Endodermal cell (in vitro differentiated cells): Measurements from ENCODE around the gene CALML6. TPM values are rescaled to one million over a fixed set of nuclear protein-coding genes. Genes with fewer than 3 reads are reported as not detected.

Experiments used
- DNase-seq: peaks from one replicate; pipeline ENCODE4 v3.0.0-alpha.2; 2017
- H3K27ac ChIP-seq: 2 replicates; pipeline ENCODE4 v1.5.1; 2013; ENCODE audit warnings: mild to moderate bottlenecking, low read depth, low read length, moderate library complexity
- H3K27me3 ChIP-seq: 2 replicates; pipeline ENCODE4 v1.6.1; 2013; ENCODE audit warnings: mild to moderate bottlenecking, low read length, moderate library complexity; ENCODE audit not compliant: insufficient read depth, control insufficient read depth, poor library complexity, severe bottlenecking
- H3K36me3 ChIP-seq: 2 replicates; pipeline ENCODE4 v1.7.0; 2013; ENCODE audit warnings: mild to moderate bottlenecking, low read length, moderate library complexity; ENCODE audit not compliant: control insufficient read depth, insufficient read depth
- H3K4me1 ChIP-seq: one replicate; pipeline ENCODE4 v1.7.0; 2013; ENCODE audit warnings: low read length; ENCODE audit not compliant: control insufficient read depth, insufficient read depth
- H3K4me3 ChIP-seq: 2 replicates; pipeline ENCODE4 v1.5.1; 2013; ENCODE audit warnings: mild to moderate bottlenecking, low read length, moderate library complexity
- H3K9ac ChIP-seq: 2 replicates; pipeline ENCODE4 v1.6.1; 2013; ENCODE audit warnings: mild to moderate bottlenecking, low read length, moderate library complexity; ENCODE audit not compliant: poor library complexity, severe bottlenecking; ENCODE audit errors: extremely low read depth
- H3K9me3 ChIP-seq: 2 replicates; pipeline ENCODE4 v1.6.1; 2013; ENCODE audit warnings: mild to moderate bottlenecking, low read length, moderate library complexity; ENCODE audit not compliant: control insufficient read depth
- H3K27ac Mint-ChIP-seq: 2 replicates; pipeline ENCODE4 v1.8.0; 2020; ENCODE audit warnings: mixed read lengths
- H3K27me3 Mint-ChIP-seq: 2 replicates; pipeline ENCODE4 v1.8.0; 2021; ENCODE audit warnings: mild to moderate bottlenecking, mixed read lengths; ENCODE audit not compliant: insufficient read depth
- H3K36me3 Mint-ChIP-seq: 2 replicates; pipeline ENCODE4 v1.8.0; 2020; ENCODE audit warnings: low read depth, mixed read lengths
- H3K4me1 Mint-ChIP-seq: 2 replicates; pipeline ENCODE4 v1.8.0; 2020; ENCODE audit warnings: mixed read lengths
- H3K4me3 Mint-ChIP-seq: 2 replicates; pipeline ENCODE4 v1.8.0; 2020; ENCODE audit warnings: mild to moderate bottlenecking, moderate library complexity, mixed read lengths
- H3K9me3 Mint-ChIP-seq: 2 replicates; pipeline ENCODE4 v1.8.0; 2020; ENCODE audit warnings: mild to moderate bottlenecking, mixed read lengths
- CTCF ChIP-seq: fragments of 200-600 bp; sonication (generic); conservative IDR thresholded peaks from 2 replicates; pipeline ENCODE4 v1.5.0; 2021; ENCODE audit warnings: antibody characterized with exemption, mild to moderate bottlenecking
- whole genome bisulfite sequencing, 2 experiments: methylation state at CpG; one replicate each; pipeline versions ENCODE4 v1.1.5 to v1.1.7; 2013; ENCODE audit warnings: missing lambda C conversion rate in 2 of 2, mixed read lengths in 1 of 2; ENCODE audit not compliant: insufficient coverage in 1 of 2, insufficient read length in 1 of 2; 5-methylcytosine and 5-hydroxymethylcytosine counted together
- total RNA-seq, 2 donors: library from RNA; stranded (reverse); fragmentation: NEBNext Ultra II Directional in 1 of 2; extraction: Animal tissue kit (Norgen Biotek cat#: 25700) in 1 of 2; gene quantifications; 2 replicates in 1 of 2; 3 replicates in 1 of 2; pipeline ENCODE4 v1.2.1, GENCODE V29; 2021

The CALML6 gene
- total RNA-seq, 2 donors from 2014 or later: 0.89 to 1.4 TPM

GRCh38 chr1:1872329-1872994, 42.6 kb upstream of the CALML6 start:
- Histone ChIP-seq H3K9ac (no peak overlapping the region), H3K27ac (no peak overlapping the region), H3K27me3 (no peaks in the 10 kb centered on the region), H3K4me3 (no peak overlapping the region), H3K4me1 (no peaks in the 10 kb centered on the region), H3K9me3 (peaks cover 17% of the 10 kb centered on the region), H3K36me3 (peaks cover 76% of the 10 kb centered on the region)
- TF ChIP-seq CTCF: no peak
- H3K4me1 Mint-ChIP-seq: peaks cover 7% of the 10 kb centered on the region
- WGBS, 2 experiments: 94 to 95% methylated on average over 8 to 10 of the region's 11 CpGs
- H3K36me3 Mint-ChIP-seq: peaks cover 66% of the 10 kb centered on the region
- H3K4me3 Mint-ChIP-seq: no peak overlapping the region
- no peaks in the 10 kb centered on the region for H3K27me3 Mint-ChIP-seq
- H3K9me3 Mint-ChIP-seq: peaks cover 21% of the 10 kb centered on the region
- DNase-seq: no peak
- peak overlapping the region; percentile 36 for H3K27ac Mint-ChIP-seq

- Mint-ChIP-seq H3K27ac (no peak overlapping the region), H3K9me3 (peaks cover 21% of the 10 kb centered on the region)
These were observed 41.9 kb upstream of the CALML6 start for GRCh38 chr1:1873186-1873585.

GRCh38 chr1:1874901-1875300, 40.2 kb upstream of the CALML6 start:
- Histone ChIP-seq H3K27me3 (no peaks in the 10 kb centered on the region), H3K9me3 (peaks cover 17% of the 10 kb centered on the region), H3K4me1 (no peaks in the 10 kb centered on the region), H3K4me3 (no peak overlapping the region), H3K9ac (no peak overlapping the region), H3K36me3 (peaks cover 91% of the 10 kb centered on the region), H3K27ac (no peak overlapping the region)
- DNase-seq: no peak
- Mint-ChIP-seq H3K27ac (no peak overlapping the region), H3K9me3 (peaks cover 18% of the 10 kb centered on the region), H3K27me3 (no peaks in the 10 kb centered on the region), H3K36me3 (peaks cover 75% of the 10 kb centered on the region), H3K4me1 (peaks cover 14% of the 10 kb centered on the region), H3K4me3 (no peak overlapping the region)
- no peak for TF ChIP-seq CTCF
- WGBS, 2 experiments: 95 to 98% methylated on average over 6 to 7 of the region's 7 CpGs

More at GRCh38 chr1:1873186-1873585, 41.9 kb upstream of the CALML6 start:
- Mint-ChIP-seq H3K4me3 (no peak overlapping the region), H3K4me1 (peaks cover 7% of the 10 kb centered on the region), H3K36me3 (peaks cover 72% of the 10 kb centered on the region), H3K27me3 (no peaks in the 10 kb centered on the region)
- Histone ChIP-seq H3K36me3 (peaks cover 82% of the 10 kb centered on the region), H3K27me3 (no peaks in the 10 kb centered on the region), H3K4me1 (no peaks in the 10 kb centered on the region), H3K27ac (no peak overlapping the region), H3K9me3 (peaks cover 17% of the 10 kb centered on the region), H3K4me3 (no peak overlapping the region), H3K9ac (no peak overlapping the region)
- no peak for TF ChIP-seq CTCF
- DNase-seq: no peak
- 96 to 100% methylated on average over 2 of the region's 2 CpGs for WGBS, 2 experiments
